Measurements from ENCODE around the gene MRPL50.

Gene MRPL50

DNA sequence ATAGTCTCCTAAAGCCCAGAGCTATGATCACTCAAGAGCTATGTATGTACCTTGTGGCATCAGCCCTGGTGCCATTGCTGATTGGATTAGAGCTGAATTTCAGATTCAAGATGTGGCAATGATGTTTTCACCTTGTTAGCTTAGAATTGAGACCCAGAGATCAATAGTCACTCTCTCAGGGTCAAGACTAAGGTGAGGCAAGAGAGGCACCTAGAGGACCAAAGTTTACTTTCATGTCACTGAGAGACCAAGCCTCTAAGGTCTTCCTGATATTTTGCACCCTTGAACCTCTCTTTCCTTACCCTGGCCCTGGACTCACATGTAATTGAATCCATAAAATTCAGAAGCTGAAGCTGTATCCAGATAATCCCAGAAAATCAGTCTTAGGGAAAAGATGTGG, 56.5 kb downstream of the MRPL50 start:
- DNase-seq (ENCODE audit: low read depth in 1 of 2, low spot score in 1 of 2): no peak
